IgD-negative memory B cell (primary cell): Measurements from ENCODE around the gene CNTNAP4. TPM values are rescaled to one million over a fixed set of nuclear protein-coding genes. Genes with fewer than 3 reads are reported as not detected.

Source experiments
- H3K27ac Mint-ChIP-seq, 3 donors: one replicate each; pipeline ENCODE4 v1.8.0; 2020 to 2022; ENCODE audit warnings: mild to moderate bottlenecking in 3 of 3, mixed read lengths in 3 of 3, moderate library complexity in 1 of 3
- H3K27me3 Mint-ChIP-seq: one replicate; pipeline ENCODE4 v1.8.0; 2021; ENCODE audit warnings: mixed read lengths
- H3K36me3 Mint-ChIP-seq: one replicate; pipeline ENCODE4 v1.8.0; 2020; ENCODE audit warnings: mild to moderate bottlenecking, mixed read lengths
- H3K4me1 Mint-ChIP-seq, 3 donors: one replicate each; pipeline ENCODE4 v1.8.0; 2020 to 2022; ENCODE audit warnings: mixed read lengths in 3 of 3, mild to moderate bottlenecking in 1 of 3
- H3K4me3 Mint-ChIP-seq, 4 donors: one replicate each; pipeline ENCODE4 v1.8.0; 2020 to 2022; ENCODE audit warnings: mild to moderate bottlenecking in 4 of 4, mixed read lengths in 4 of 4, moderate library complexity in 3 of 4
- H3K9me3 Mint-ChIP-seq, 3 donors: one replicate each; pipeline ENCODE4 v1.8.0; 2020 to 2021; ENCODE audit warnings: mixed read lengths in 3 of 3, mild to moderate bottlenecking in 1 of 3
- polyA plus RNA-seq: library from polyadenylated mRNA; unstranded; fragments of 300-500 nt; fragmentation: Illumina TruSeq; gene quantifications from one replicate; pipeline ENCODE4 v1.2.3, GENCODE V29; 2021

CNTNAP4 gene
- polyA plus RNA-seq, 1 donor from 2014 or later, result not detected

GRCh38 chr16:76280421-76281215, 3.4 kb downstream of the CNTNAP4 start:
- H3K27ac Mint-ChIP-seq, result no peak overlapping the region
- peaks cover 3% of the 10 kb centered on the region for H3K27me3 Mint-ChIP-seq

GRCh38 chr16:76287466-76287865, 10.3 kb downstream of the CNTNAP4 start:
- Mint-ChIP-seq H3K4me1 (no peaks in the 10 kb centered on the region), H3K4me3 (no peak overlapping the region), H3K36me3 (no peaks in the 10 kb centered on the region), H3K27ac (no peak overlapping the region), H3K27me3 (no peaks in the 10 kb centered on the region), H3K9me3 (peaks cover 3 to 9% (median 4%) of the 10 kb centered on the region in 3 donors)

More at GRCh38 chr16:76280421-76281215, 3.4 kb downstream of the CNTNAP4 start:
- Mint-ChIP-seq H3K4me1 (no peaks in the 10 kb centered on the region), H3K36me3 (no peaks in the 10 kb centered on the region), H3K9me3 (no peaks in the 10 kb centered on the region), H3K4me3 (no peak overlapping the region)

- no peaks in the 10 kb centered on the region for H3K4me1 Mint-ChIP-seq
- no peaks in the 10 kb centered on the region for H3K36me3 Mint-ChIP-seq
- no peaks in the 10 kb centered on the region for H3K27me3 Mint-ChIP-seq
- no peak overlapping the region for H3K4me3 Mint-ChIP-seq
- no peak overlapping the region for H3K27ac Mint-ChIP-seq
- H3K9me3 Mint-ChIP-seq, result peaks cover 3 to 11% (median 4%) of the 10 kb centered on the region in 3 donors
Observed at GRCh38 chr16:76292218-76292617, 15.0 kb downstream of the CNTNAP4 start.

- Mint-ChIP-seq H3K27ac (no peak overlapping the region), H3K27me3 (no peaks in the 10 kb centered on the region), H3K9me3 (peaks cover 0 to 6% (median 4%) of the 10 kb centered on the region in 3 donors), H3K4me3 (no peak overlapping the region), H3K4me1 (no peaks in the 10 kb centered on the region), H3K36me3 (no peaks in the 10 kb centered on the region)
Observed at GRCh38 chr16:76293980-76294379, 16.8 kb downstream of the CNTNAP4 start.

- Mint-ChIP-seq H3K27me3 (no peaks in the 10 kb centered on the region), H3K4me3 (no peak overlapping the region), H3K9me3 (peaks cover 0 to 6% (median 4%) of the 10 kb centered on the region in 3 donors), H3K27ac (no peak overlapping the region), H3K36me3 (no peaks in the 10 kb centered on the region), H3K4me1 (no peaks in the 10 kb centered on the region)
Observed at GRCh38 chr16:76294396-76295214, 17.4 kb downstream of the CNTNAP4 start.

- Mint-ChIP-seq H3K36me3 (no peaks in the 10 kb centered on the region), H3K4me3 (no peak overlapping the region), H3K4me1 (no peaks in the 10 kb centered on the region), H3K27me3 (no peaks in the 10 kb centered on the region), H3K27ac (no peak overlapping the region), H3K9me3 (peaks cover 0 to 4% (median 2%) of the 10 kb centered on the region in 3 donors)
Observed at GRCh38 chr16:76297941-76298340, 20.7 kb downstream of the CNTNAP4 start.

GRCh38 chr16:76303637-76304314, 26.6 kb downstream of the CNTNAP4 start:
- Mint-ChIP-seq H3K4me1 (peaks cover 0 to 4% (median 0%) of the 10 kb centered on the region in 3 donors), H3K4me3 (no peak overlapping the region), H3K27me3 (no peaks in the 10 kb centered on the region), H3K9me3 (peaks cover 0 to 4% (median 0%) of the 10 kb centered on the region in 3 donors), H3K36me3 (no peaks in the 10 kb centered on the region), H3K27ac (no peak overlapping the region)

GRCh38 chr16:76309639-76310335, 32.6 kb downstream of the CNTNAP4 start:
- no peak overlapping the region for H3K27ac Mint-ChIP-seq
- no peaks in the 10 kb centered on the region for H3K27me3 Mint-ChIP-seq
- H3K9me3 Mint-ChIP-seq, result peaks cover 0 to 4% (median 1%) of the 10 kb centered on the region in 3 donors
- no peak overlapping the region for H3K4me3 Mint-ChIP-seq
- no peaks in the 10 kb centered on the region for H3K4me1 Mint-ChIP-seq
- no peaks in the 10 kb centered on the region for H3K36me3 Mint-ChIP-seq

GRCh38 chr16:76311260-76311659, 34.1 kb downstream of the CNTNAP4 start:
- Mint-ChIP-seq H3K27me3 (no peaks in the 10 kb centered on the region), H3K9me3 (peaks cover 0 to 2% (median 1%) of the 10 kb centered on the region in 3 donors), H3K4me1 (no peaks in the 10 kb centered on the region), H3K4me3 (no peak overlapping the region), H3K36me3 (no peaks in the 10 kb centered on the region), H3K27ac (no peak overlapping the region)

- no peak overlapping the region for H3K27ac Mint-ChIP-seq
- H3K4me3 Mint-ChIP-seq, result no peak overlapping the region
- peaks cover 0 to 3% (median 0%) of the 10 kb centered on the region in 3 donors for H3K9me3 Mint-ChIP-seq
- H3K4me1 Mint-ChIP-seq, result no peaks in the 10 kb centered on the region
- H3K27me3 Mint-ChIP-seq, result no peaks in the 10 kb centered on the region
- no peaks in the 10 kb centered on the region for H3K36me3 Mint-ChIP-seq
Observed at GRCh38 chr16:76318565-76318964, 41.4 kb downstream of the CNTNAP4 start.

- Mint-ChIP-seq H3K27me3 (no peaks in the 10 kb centered on the region), H3K9me3 (peaks cover 3 to 4% (median 4%) of the 10 kb centered on the region in 3 donors), H3K36me3 (peaks cover 1% of the 10 kb centered on the region), H3K4me1 (no peaks in the 10 kb centered on the region), H3K27ac (no peak overlapping the region), H3K4me3 (no peak overlapping the region)
Observed at GRCh38 chr16:76329106-76329505, 51.9 kb downstream of the CNTNAP4 start.

GRCh38 chr16:76335180-76335974, 58.2 kb downstream of the CNTNAP4 start:
- Mint-ChIP-seq H3K27me3 (no peaks in the 10 kb centered on the region), H3K36me3 (peaks cover 1% of the 10 kb centered on the region), H3K4me1 (no peaks in the 10 kb centered on the region), H3K27ac (no peak overlapping the region), H3K4me3 (no peak overlapping the region), H3K9me3 (peaks cover 2 to 8% (median 6%) of the 10 kb centered on the region in 3 donors)

- peaks cover 0 to 8% (median 6%) of the 10 kb centered on the region in 3 donors for H3K9me3 Mint-ChIP-seq
- H3K27me3 Mint-ChIP-seq, result no peaks in the 10 kb centered on the region
- no peak overlapping the region for H3K27ac Mint-ChIP-seq
- H3K4me1 Mint-ChIP-seq, result no peaks in the 10 kb centered on the region
- H3K36me3 Mint-ChIP-seq, result no peaks in the 10 kb centered on the region
- no peak overlapping the region for H3K4me3 Mint-ChIP-seq
Observed at GRCh38 chr16:76336112-76336511, 58.9 kb downstream of the CNTNAP4 start.

- Mint-ChIP-seq H3K36me3 (no peaks in the 10 kb centered on the region), H3K9me3 (peaks cover 0 to 8% (median 4%) of the 10 kb centered on the region in 3 donors), H3K27ac (no peak overlapping the region), H3K4me1 (no peaks in the 10 kb centered on the region), H3K4me3 (peak overlapping the region in 1 of 4 donors; percentile 73), H3K27me3 (no peaks in the 10 kb centered on the region)
Observed at GRCh38 chr16:76338472-76338871, 61.3 kb downstream of the CNTNAP4 start.
